HepG2 (cell line): Measurements from ENCODE around the gene SUPT6H. TPM values are rescaled to one million over a fixed set of nuclear protein-coding genes. Genes with fewer than 3 reads are reported as not detected.
A peak's percentile ranks its signal among the peaks of the same experiment; 100 is the strongest.

Source experiments
- ATAC-seq: fragments of 200-7000 bp; cut with Tn5 transposase; 3 replicates; pipeline ENCODE4 v1.9.1; 2020; ENCODE audit warnings: mild to moderate bottlenecking, moderate library complexity
- BruUV-seq: library from RNA; stranded (reverse); fragments of 400-500 nt; replicated peaks from 2 replicates; lab custom pipeline; 2021; lab: Mats Ljungman, UMichigan
- CTCF ChIA-PET: fragments of 300-600 bp; formaldehyde crosslinking; extraction: SDS; loops from one replicate; lab custom pipeline; 2021; ENCODE audit warnings: low total read pairs, inconsistent platforms, low intra/inter-chr PET ratio; lab: Yijun Ruan, JAX
- POLR2A ChIA-PET: fragments of 350-600 bp; sonication (Branson Sonifier 250); formaldehyde crosslinking; loops from one replicate; lab custom pipeline; 2020; ENCODE audit warnings: antibody characterized with exemption, inconsistent platforms; lab: Yijun Ruan, JAX
- DNase-seq: peaks from one replicate; pipeline ENCODE4 v3.0.0-alpha.2; 2015; ENCODE audit warnings: low spot score
- FAIRE-seq: peaks from 3 replicates; lab custom pipeline; 2011; peaks lifted over from hg19 to GRCh38; lab: Jason Lieb, UNC
- H2AFZ ChIP-seq: one replicate; pipeline ENCODE4 v1.6.1; 2011; ENCODE audit warnings: low read length, inconsistent platforms
- H3K27ac ChIP-seq: fragments of 300-600 bp; 3 replicates; pipeline ENCODE4 v1.8.0; 2011; ENCODE audit warnings: mixed run types, mild to moderate bottlenecking, mixed read lengths, low read length, inconsistent platforms; ENCODE audit not compliant: insufficient read depth; ENCODE audit errors: extremely low read length
- H3K27me3 ChIP-seq, 2 experiments: fragments of 200-600 bp in 1 of 2; 2 replicates in 1 of 2; 3 replicates in 1 of 2; pipeline versions ENCODE4 v1.6.0 to v1.8.0; 2011; ENCODE audit warnings: low read length in 2 of 2, mild to moderate bottlenecking in 2 of 2, moderate library complexity in 2 of 2, inconsistent platforms in 1 of 2; ENCODE audit not compliant: insufficient read depth in 2 of 2, control insufficient read depth in 1 of 2
- H3K36me3 ChIP-seq, 2 experiments: fragments of 200-600 bp in 1 of 2; replicated peaks in 1 of 2; 2 replicates in 1 of 2; 3 replicates in 1 of 2; pipeline versions ENCODE4 v1.5.1 to v1.8.0; 2011; ENCODE audit warnings: low read length in 2 of 2, inconsistent platforms in 1 of 2; ENCODE audit not compliant: insufficient read depth in 2 of 2, control insufficient read depth in 1 of 2
- H3K4me1 ChIP-seq: 2 replicates; pipeline ENCODE4 v1.5.1; 2012; ENCODE audit warnings: low read length, inconsistent platforms; ENCODE audit not compliant: insufficient read depth
- H3K4me2 ChIP-seq: 2 replicates; pipeline ENCODE4 v1.6.0; 2011; ENCODE audit warnings: low read depth, low read length, inconsistent platforms
- H3K4me3 ChIP-seq, 3 experiments: fragments of 200-600 bp in 1 of 3; sonication (generic), shearing (Covaris generic) in 1 of 3; replicated peaks in 1 of 3; 2 replicates each; pipeline ENCODE4 v1.5.1; 2011 to 2016; ENCODE audit warnings: low read length in 3 of 3, inconsistent platforms in 2 of 3, low read depth in 2 of 3, mild to moderate bottlenecking in 2 of 3, control low read depth in 1 of 3, mixed read lengths in 1 of 3; ENCODE audit not compliant: insufficient read depth in 1 of 3
- H3K79me2 ChIP-seq: one replicate; pipeline ENCODE4 v1.6.1; 2011; ENCODE audit warnings: low read length, inconsistent platforms; ENCODE audit not compliant: insufficient read depth
- H3K9ac ChIP-seq: 2 replicates; pipeline ENCODE4 v1.6.0; 2011; ENCODE audit warnings: mild to moderate bottlenecking, low read depth, low read length, inconsistent platforms; ENCODE audit not compliant: insufficient read depth
- H3K9me3 ChIP-seq: 2 replicates; pipeline ENCODE4 v1.5.1; 2012; ENCODE audit warnings: mild to moderate bottlenecking, low read length
- H4K20me1 ChIP-seq: 2 replicates; pipeline ENCODE4 v1.6.0; 2011; ENCODE audit warnings: inconsistent platforms, mild to moderate bottlenecking, low read length, moderate library complexity; ENCODE audit not compliant: insufficient read depth
- CHD4 ChIP-seq: fragments of 200-600 bp; sonication (generic); IDR thresholded peaks from 2 replicates; pipeline ENCODE4 v1.7.0; 2017; ENCODE audit warnings: mild to moderate bottlenecking, low read length, borderline replicate concordance
- DNMT1 ChIP-seq: sonication (generic); formaldehyde crosslinking; IDR thresholded peaks from 2 replicates; pipeline ENCODE4 v1.5.1; 2020; ENCODE audit warnings: mild to moderate bottlenecking, missing genetic modification reagents
- DR1 ChIP-seq: sonication (generic); formaldehyde crosslinking; IDR thresholded peaks from 2 replicates; pipeline ENCODE4 v1.8.0; 2021; ENCODE audit warnings: mild to moderate bottlenecking, missing genetic modification reagents, inconsistent platforms
- GABPB1 ChIP-seq: IDR thresholded peaks from 2 replicates; pipeline ENCODE4 v1.6.1; 2016; ENCODE audit warnings: mild to moderate bottlenecking, missing genetic modification reagents, moderate library complexity, missing compliant biosample characterization
- NFRKB ChIP-seq: fragments of 450-650 bp; IDR thresholded peaks from 2 replicates; pipeline ENCODE4 v1.6.1; 2017
- NR3C1 ChIP-seq: sonication (generic); formaldehyde crosslinking; IDR thresholded peaks from 2 replicates; pipeline ENCODE4 v1.4.0; 2020; ENCODE audit warnings: missing genetic modification reagents
- PCBP2 ChIP-seq: fragments of 200-400 bp; formaldehyde crosslinking; optimal IDR thresholded peaks from 2 replicates; pipeline ENCODE3; 2018; ENCODE audit warnings: low read length, low read depth; ENCODE audit not compliant: poor library complexity, severe bottlenecking
- POLR2A ChIP-seq, 2 experiments: IDR thresholded peaks; 2 replicates each; pipeline ENCODE4 v1.6.1; 2011; ENCODE audit warnings: low read depth in 2 of 2, low read length in 2 of 2, mild to moderate bottlenecking in 1 of 2, moderate library complexity in 1 of 2; ENCODE audit not compliant: insufficient read depth in 1 of 2
- POLR2G ChIP-seq: fragments of 200-400 bp; formaldehyde crosslinking; IDR thresholded peaks from 2 replicates; pipeline ENCODE4 v1.6.1; 2018; ENCODE audit warnings: mild to moderate bottlenecking, low read depth, low read length, moderate library complexity
- ZFP62 ChIP-seq: sonication (generic); formaldehyde crosslinking; IDR thresholded peaks from 2 replicates; pipeline ENCODE4 v1.4.0; 2020; ENCODE audit warnings: missing genetic modification reagents
- ZNF484 ChIP-seq: sonication (generic); formaldehyde crosslinking; IDR thresholded peaks from 2 replicates; pipeline ENCODE4 v1.5.1; 2020; ENCODE audit warnings: mild to moderate bottlenecking, low read depth, missing genetic modification reagents, borderline replicate concordance
- ZNF501 ChIP-seq: sonication (generic); formaldehyde crosslinking; IDR thresholded peaks from 2 replicates; pipeline ENCODE4 v1.5.1; 2020; ENCODE audit warnings: mild to moderate bottlenecking, moderate library complexity, missing genetic modification reagents
- WGBS: methylation state at CpG from one replicate; pipeline ENCODE4 v1.1.6; 2017; ENCODE audit warnings: low lambda C conversion rate; 5-methylcytosine and 5-hydroxymethylcytosine counted together
- in situ Hi-C: cut with HindIII; loops from 2 replicates; pipeline ENCODE4 v1.10.0; 2017; ENCODE audit warnings: low pct_unique_long_range_greater_than_20kb; ENCODE audit not compliant: extremely low pct_ligation_motif_present
- intact Hi-C: fragments of 100-400 bp; cut with micrococcal nuclease; formaldehyde crosslinking; loops from one replicate; pipeline ENCODE4 v1.10.0; 2022; ENCODE audit not compliant: unreplicated experiment
- polyA plus RNA-seq, 8 experiments: library from polyadenylated mRNA; depleted of rRNA in 3 of 8; stranded (reverse) in 7 of 8; unstranded in 1 of 8; fragments of >200 nt; fragmentation: Illumina TruSeq in 4 of 8; extraction: Trizol in 4 of 8; gene quantifications; 2 replicates each; pipeline versions ENCODE4 v1.2.1 to v1.2.3, GENCODE V29; 2011 to 2016; ENCODE audit warnings: low read depth in 4 of 8, missing spikeins in 1 of 8, mixed read lengths in 1 of 8; ENCODE audit not compliant: insufficient read depth in 1 of 8
- total RNA-seq, 5 experiments: library from RNA; depleted of rRNA; stranded (reverse); fragments of >200 nt; fragmentation: Illumina TruSeq; extraction: Trizol; gene quantifications; 2 replicates each; pipeline ENCODE4 v1.2.3, GENCODE V29; 2016; ENCODE audit warnings: low read depth in 1 of 5
- TF ChIP-seq, protein P1 (sequence below): sonication (generic); formaldehyde crosslinking; IDR thresholded peaks from 2 replicates; pipeline ENCODE4 v1.4.0; 2020; ENCODE audit warnings: missing genetic modification reagents
- TF ChIP-seq, protein P2 (sequence below): sonication (generic); formaldehyde crosslinking; IDR thresholded peaks from 2 replicates; pipeline ENCODE4 v1.8.0; 2022; ENCODE audit warnings: low read depth, missing genetic modification reagents
- TF ChIP-seq, protein P3 (sequence below): sonication (generic); formaldehyde crosslinking; IDR thresholded peaks from 2 replicates; pipeline ENCODE4 v1.9.0; 2022; ENCODE audit warnings: missing genetic modification reagents, mild to moderate bottlenecking, borderline replicate concordance

Gene SUPT6H
- total and polyA plus RNA-seq, 2 of the 13 experiments (the other 11 are each of a cell fraction or from before 2014, with no cell fraction given) = 32.7 to 39.9 TPM

DNA sequence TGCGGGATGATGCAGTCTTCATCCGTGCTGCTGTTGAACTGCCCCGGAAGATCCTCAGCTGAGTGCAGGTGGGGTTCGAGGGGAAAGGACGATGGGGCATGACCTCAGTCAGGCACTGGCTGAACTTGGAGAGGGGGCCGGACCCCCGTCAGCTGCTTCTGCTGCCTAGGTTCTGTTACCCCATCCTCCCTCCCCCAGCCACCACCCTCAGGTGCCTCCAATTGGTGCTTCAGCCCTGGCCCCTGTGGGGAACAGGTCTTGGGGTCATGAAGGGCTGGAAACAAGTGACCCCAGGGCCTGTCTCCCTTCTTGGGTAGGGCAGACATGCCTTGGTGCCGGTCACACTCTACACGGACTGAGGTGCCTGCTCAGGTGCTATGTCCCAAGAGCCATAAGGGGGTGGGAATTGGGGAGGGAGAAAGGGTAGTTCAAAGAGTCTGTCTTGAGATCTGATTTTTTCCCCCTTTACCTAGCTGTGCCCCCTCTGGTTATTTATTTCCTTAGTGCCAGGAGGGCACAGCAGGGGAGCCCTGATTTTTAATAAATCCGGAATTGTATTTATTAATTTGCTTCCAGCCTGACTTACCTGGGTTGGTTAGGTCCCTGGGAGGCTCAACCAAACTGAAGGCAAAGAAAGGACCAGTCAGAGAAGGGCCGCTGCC is 87.6 kb downstream of the SUPT6H start:
- H3K79me2 ChIP-seq = peaks cover 28% of the 10 kb centered on the region
- no peaks in the 10 kb centered on the region; a peak in 1 of 5 replicates for H3K27me3 ChIP-seq
- TF ChIP-seq NR3C1 (no peak), GABPB1 (CRISPR knock-in tag) (no peak), NFRKB (no peak), DNMT1 (CRISPR knock-in tag) (no peak), ZNF484 (CRISPR knock-in tag) (no peak), CHD4 (0 out of 2 replicates have a peak, but pooled peaks have one; percentile 9), DR1 (no peak), ZFP62 (CRISPR knock-in tag) (no peak), ZNF501 (peak; percentile 7; the same call in 1 of the 2 replicates), PCBP2 (peak; percentile 78), POLR2A (IDR thresholded peaks at IDR 0.05; ENCODE audit: insufficient read depth in 1 of 2, low read depth in 2 of 2, low read length in 2 of 2) (peak in 1 of 2 experiments; percentile 14; a peak in 1 of 4 replicates), POLR2G (peak; percentile 5; the same call in 1 of the 2 replicates)
- TF ChIP-seq, protein P1, sequence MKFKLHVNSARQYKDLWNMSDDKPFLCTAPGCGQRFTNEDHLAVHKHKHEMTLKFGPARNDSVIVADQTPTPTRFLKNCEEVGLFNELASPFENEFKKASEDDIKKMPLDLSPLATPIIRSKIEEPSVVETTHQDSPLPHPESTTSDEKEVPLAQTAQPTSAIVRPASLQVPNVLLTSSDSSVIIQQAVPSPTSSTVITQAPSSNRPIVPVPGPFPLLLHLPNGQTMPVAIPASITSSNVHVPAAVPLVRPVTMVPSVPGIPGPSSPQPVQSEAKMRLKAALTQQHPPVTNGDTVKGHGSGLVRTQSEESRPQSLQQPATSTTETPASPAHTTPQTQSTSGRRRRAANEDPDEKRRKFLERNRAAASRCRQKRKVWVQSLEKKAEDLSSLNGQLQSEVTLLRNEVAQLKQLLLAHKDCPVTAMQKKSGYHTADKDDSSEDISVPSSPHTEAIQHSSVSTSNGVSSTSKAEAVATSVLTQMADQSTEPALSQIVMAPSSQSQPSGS = no peak
- TF ChIP-seq, protein P2, sequence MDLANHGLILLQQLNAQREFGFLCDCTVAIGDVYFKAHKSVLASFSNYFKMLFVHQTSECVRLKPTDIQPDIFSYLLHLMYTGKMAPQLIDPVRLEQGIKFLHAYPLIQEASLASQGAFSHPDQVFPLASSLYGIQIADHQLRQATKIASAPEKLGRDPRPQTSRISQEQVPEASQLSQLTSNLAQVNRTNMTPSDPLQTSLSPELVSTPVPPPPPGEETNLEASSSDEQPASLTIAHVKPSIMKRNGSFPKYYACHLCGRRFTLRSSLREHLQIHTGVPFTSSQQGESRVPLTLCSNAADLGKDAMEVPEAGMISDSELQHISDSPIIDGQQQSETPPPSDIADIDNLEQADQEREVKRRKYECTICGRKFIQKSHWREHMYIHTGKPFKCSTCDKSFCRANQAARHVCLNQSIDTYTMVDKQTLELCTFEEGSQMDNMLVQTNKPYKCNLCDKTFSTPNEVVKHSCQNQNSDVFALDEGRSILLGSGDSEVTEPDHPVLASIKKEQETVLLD (CRISPR knock-in tag) = no peak
- TF ChIP-seq, protein P3, sequence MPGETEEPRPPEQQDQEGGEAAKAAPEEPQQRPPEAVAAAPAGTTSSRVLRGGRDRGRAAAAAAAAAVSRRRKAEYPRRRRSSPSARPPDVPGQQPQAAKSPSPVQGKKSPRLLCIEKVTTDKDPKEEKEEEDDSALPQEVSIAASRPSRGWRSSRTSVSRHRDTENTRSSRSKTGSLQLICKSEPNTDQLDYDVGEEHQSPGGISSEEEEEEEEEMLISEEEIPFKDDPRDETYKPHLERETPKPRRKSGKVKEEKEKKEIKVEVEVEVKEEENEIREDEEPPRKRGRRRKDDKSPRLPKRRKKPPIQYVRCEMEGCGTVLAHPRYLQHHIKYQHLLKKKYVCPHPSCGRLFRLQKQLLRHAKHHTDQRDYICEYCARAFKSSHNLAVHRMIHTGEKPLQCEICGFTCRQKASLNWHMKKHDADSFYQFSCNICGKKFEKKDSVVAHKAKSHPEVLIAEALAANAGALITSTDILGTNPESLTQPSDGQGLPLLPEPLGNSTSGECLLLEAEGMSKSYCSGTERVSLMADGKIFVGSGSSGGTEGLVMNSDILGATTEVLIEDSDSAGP (CRISPR knock-in tag) = 0 out of 2 replicates have a peak, but pooled peaks have one; percentile 14

More for the DNA sequence above, 87.6 kb downstream of the SUPT6H start:
- no peaks in the 10 kb centered on the region for H3K9me3 ChIP-seq
- 83% methylated on average over 7 of the region's 11 CpGs for WGBS
- ATAC-seq (peak; percentile 1; the same call in 2 of the 3 replicates), FAIRE-seq (no peak), DNase-seq (no peak)
- no TSS peak for BruUV-seq
- H4K20me1 ChIP-seq = peaks cover 52% of the 10 kb centered on the region
- no peak overlapping the region for H2AFZ ChIP-seq
- CTCF ChIA-PET = interaction anchor here (0.7 to 4.1 kb wide), 8 partner anchors 14 to 154 kb away, joined by 3 to 142 read pairs (median 4); partner anchors contain the start of genes BLTP2, DHRS13, NEK8 and TLCD1
- H3K4me1 ChIP-seq = peaks cover 51% of the 10 kb centered on the region
- H3K4me2 ChIP-seq = no peak overlapping the region
- peak overlapping the region; percentile 30 for H3K27ac ChIP-seq
- H3K4me3 ChIP-seq = no peak overlapping the region
- in situ Hi-C loops = loop anchor here (25.0 kb wide), 1 partner anchor 363 kb away; no protein-coding TSS in a partner anchor
- peaks cover 39 to 43% of the 10 kb centered on the region in 2 experiments for H3K36me3 ChIP-seq
- POLR2A ChIA-PET = interaction anchor here (1.2 to 12.3 kb wide), 4 partner anchors 22 to 104 kb away, joined by 4 to 590 read pairs (median 12); partner anchors contain the start of genes NEK8, PROCA1, RPL23A and TLCD1
- no peak overlapping the region for H3K9ac ChIP-seq
- intact Hi-C loops = loop anchor here (1.0 to 2.0 kb wide), 2 partner anchors 22 to 65 kb away; no protein-coding TSS in a partner anchor
